NCI-H446 (cell line): Measurements from ENCODE around the gene SSB.
"Not testable (repeated sequence)": the region's sequence is repeated elsewhere in the genome, so short reads cannot be mapped to it uniquely, and the experiment has no call there.

Experiments used
- DNase-seq, 2 experiments: peaks; one replicate each; lab custom pipeline; 2025; lab: John Stamatoyannopoulos, UW

Gene SSB

DNA sequence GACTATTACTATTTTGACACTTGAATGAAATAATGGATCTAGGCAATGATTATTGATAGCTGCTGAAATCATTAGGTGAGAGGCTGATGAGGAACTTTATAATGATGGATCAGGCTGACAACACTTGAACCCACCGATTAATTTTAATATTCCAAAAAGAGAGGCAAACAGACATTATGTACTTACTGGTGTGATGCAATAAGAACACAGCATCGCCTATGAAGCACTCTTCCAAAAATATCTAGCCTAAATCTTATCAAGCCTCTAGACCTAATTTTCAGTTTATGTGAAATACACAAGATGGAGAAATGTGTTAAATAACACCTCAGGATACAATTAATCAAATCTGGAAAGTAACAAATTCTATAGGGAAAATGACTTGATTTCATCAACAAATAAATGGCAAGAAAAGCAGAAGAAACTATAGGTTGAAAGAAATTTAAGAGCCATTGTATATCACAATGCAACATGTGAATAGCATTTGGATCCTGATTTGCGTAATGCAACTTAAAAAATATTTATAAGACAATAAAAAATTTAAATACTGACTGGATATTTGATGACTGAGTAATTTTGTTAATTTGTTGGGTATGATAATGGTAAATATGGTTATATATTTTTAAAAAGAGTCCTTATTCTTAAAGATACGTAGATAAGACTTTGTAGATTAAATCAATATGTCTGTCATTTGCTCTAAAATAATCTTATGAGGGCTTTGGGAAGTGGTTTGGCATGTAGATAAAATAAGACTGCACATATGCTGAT, 17.2 kb upstream of the SSB start:
- no peak for DNase-seq

DNA sequence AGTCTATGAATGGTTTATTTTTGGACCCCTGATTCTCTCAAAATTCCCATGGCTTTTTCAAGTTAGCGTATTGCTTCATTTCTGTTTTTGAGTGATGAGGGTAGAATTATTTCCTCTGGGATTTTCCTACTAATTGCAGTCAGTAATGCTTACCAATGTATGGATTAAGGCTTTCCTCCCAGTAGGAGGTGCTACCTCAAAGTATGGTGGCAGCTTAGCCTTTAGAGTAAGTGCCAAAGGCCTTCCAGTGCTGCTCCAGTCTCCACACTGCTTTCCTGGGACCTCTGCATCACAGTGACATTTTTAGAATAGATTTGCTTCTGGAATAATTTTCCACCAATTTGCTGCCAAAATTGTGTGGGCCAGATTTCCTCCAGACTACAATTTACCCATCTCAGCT, 16.2 kb upstream of the SSB start:
- no peak for DNase-seq

DNA sequence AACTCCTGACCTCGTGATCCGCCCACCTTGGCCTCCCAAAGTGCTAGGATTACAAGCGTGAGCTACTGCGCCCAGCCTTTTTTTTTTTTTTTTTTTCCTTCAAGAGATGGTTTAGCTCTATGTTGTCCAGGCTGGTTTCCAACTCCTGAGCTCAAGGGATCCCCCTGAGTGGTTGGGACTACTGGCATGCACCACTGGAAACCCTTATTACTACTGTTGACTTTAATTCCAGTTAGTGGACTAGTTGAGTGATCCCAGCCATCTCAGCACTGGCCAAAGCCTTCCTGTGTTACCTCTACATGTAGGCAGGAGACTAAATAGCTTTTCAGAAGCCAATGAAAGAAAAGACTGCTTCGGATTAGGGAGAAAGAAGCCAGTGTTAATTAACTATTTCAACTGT, 8.1 kb upstream of the SSB start:
- DNase-seq, result no peak

DNA sequence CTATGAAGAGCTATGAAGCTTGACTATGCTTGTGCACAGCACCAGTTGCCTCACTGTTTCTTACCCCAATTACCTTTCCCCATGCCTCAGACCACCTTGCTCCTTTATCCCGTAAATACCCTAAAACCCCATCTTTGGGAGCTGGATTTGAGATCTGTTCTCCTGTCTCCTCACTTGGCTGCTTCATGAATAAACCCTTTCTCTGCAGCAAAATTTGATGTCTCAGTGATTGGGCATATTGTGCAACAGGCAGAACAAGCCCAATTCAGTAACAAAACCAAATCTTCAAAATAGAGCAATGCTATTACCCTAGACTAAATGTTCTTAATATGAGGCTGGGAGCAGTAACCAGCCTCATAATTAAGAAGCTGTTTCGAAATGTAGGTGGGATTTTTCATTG, 3.5 kb upstream of the SSB start:
- DNase-seq, result no peak

DNA sequence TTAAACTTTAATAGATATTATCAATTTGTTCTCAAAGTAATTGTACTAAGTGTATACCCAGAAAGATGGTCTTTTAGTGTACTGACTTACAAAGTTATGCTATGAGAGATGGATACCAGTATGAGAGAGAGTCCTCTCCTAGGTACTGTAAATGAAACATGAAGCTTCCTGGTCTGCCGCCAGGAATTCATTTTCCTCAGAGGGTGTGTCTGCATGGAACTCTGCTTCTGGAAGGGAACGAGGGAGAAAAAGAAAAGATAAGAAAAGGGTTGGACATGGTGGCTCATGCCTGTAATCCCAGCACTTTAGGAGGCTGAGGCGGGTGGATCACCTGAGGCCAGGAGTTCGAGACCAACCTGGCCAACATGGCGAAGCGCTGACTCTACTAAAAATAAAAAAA, 2.2 kb upstream of the SSB start:
- DNase-seq, result no peak

DNA sequence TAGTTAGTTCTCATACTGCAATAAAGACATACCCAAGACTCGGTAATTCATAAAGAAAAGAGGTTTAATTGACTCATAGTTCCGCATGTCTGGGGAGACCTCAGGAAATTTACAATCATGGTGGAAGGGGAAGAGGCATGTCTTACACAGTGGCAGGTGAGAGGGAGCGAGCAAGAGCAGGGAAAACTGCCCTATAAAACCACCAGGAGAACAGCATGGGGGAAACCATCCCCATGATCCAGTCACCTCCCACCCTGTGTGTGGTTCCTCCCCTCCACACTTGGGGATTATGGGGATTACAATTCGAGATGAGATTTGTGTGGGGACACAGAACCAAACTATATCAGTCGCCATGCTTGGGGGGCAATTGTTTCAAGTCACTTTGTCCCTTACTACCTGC, 1.1 kb upstream of the SSB start:
- no peak for DNase-seq

DNA sequence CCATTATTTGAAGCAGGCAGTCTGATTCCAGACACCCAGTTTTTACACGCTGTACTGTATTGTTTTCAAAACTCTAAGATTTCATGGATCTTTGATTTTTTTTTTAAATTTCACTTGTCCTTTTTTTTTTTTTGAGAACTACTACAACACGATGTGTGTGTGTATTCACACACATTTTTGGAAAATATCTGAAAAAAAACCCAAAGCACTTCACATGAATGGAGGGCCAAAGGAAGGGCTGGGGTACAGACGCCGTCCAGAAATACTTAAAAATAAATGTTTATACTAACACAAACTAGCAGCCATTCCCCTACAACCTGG, 314 bp upstream of the SSB start:
- DNase-seq, result no peak

DNA sequence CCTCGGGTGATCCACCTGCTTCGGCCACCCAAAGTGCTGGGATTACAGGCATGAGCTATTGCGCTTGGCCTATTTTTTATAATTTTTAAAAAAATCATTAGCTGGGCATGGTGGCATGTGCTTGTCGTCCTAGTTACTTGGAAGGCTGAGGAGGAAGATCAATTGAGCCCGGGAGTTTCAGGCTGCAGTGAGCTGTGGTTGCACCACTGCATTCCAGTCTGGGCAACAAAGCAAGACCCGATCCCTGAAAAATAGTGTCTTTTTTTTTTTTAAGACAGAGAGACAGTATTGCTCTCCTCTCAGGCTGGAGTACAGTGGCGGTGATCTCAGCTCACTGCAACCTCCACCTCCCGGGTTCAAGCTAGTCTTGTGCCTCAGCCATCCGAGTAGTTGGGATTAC, 4.8 kb downstream of the SSB start:
- no peak for DNase-seq

DNA sequence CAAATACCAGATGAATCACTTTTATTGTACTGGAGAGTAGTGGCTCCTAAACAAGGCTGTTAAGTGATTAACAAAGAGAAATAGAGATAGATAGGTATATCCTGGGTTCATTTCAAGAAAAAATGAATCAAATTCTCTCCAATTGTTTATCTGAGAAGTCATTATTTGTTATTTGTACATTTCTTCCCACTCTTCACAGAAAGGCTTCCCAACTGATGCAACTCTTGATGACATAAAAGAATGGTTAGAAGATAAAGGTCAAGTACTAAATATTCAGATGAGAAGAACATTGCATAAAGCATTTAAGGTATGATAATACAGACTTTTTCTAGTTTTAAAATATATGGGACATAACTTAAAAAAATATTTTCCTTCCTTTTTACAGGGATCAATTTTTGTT, 7.9 kb downstream of the SSB start:
- DNase-seq, result no peak

DNA sequence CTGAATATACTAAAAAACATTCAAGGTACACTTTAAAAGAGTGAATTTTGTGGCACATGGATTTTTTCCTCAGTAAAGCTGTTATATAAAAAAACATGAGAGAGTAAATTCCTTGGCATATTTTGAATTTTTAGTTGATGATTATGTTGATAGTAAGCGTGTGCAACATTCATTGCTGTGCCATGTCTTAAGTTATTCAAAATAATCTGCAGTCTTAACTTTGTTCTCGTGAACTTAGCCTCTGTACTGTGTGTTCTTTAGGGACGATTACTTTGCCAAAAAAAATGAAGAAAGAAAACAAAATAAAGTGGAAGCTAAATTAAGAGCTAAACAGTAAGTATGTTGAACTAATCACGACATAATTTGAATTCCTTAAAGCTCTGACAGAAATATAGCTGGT, 9.6 kb downstream of the SSB start:
- no peak for DNase-seq

DNA sequence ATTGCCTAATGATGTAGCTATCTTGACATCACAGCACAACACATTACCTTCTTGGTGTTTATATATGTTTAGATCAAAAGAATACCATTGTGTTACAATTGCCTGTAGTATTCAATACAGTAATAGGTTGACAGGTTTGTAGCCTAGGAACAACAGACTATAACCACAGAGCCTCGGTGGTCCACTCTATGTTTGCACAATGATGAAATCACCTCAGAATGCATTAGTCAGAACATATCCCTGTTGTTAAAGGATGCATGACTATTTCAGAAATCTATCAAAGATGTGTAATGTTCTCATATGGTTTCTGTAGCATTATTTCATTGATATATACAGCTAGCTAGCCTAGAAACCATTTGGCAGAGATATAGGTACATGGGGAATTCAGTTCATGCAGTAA, 17.2 kb downstream of the SSB start:
- no peak for DNase-seq

DNA sequence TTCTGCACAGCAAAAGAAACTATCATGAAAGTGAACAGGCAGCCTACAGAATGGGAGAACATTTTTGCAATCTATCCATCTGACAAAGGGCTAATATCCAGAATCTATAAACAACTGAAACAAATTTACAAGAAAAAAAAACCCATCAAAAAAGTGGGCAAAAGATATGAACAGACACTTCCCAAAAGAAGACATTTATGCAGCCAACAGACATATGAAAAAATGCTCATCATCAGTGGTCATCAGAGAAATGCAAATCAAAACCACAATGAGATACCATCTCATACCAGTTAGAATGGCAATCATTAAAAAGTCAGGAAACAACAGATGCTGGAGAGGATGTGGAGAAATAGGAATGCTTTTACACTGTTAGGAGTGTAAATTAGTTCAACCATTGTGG, 18.3 kb downstream of the SSB start:
- DNase-seq, result not testable (repeated sequence)

DNA sequence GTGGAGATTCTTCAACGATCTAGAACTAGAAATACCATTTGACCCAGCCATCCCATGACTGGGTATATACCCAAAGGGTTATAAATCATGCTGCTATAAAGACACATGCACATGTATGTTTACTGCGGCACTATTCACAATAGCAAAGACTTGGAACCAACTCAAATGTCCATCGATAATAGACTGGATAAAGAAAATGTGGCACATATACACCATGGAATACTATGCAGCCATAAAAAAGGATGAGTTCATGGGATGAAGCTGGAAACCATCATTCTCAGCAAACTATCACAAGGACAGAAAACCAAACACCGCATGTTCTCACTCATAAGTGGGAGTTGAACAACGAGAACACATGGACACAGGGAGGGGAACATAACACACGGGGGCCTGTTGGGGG, 18.7 kb downstream of the SSB start:
- DNase-seq, result not testable (repeated sequence)

DNA sequence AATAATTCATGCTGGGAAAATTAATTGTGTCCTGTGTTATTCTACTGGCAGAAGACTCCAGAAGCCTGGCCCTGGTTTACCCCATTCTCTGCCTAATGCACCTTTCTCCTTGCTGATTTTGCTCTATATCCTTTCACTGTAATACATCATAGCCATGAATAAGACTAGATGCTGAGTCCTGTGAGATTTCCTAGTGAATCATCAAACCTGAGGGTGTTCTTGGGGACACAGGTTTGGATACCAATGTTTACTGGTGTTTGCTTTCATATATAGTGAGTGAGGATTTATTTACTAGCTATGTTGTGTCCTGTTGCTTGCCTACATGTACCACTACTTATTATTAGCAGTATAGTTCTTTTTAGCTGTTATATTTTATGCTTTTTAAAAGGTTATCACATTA, 19.6 kb downstream of the SSB start:
- DNase-seq, result no peak

DNA sequence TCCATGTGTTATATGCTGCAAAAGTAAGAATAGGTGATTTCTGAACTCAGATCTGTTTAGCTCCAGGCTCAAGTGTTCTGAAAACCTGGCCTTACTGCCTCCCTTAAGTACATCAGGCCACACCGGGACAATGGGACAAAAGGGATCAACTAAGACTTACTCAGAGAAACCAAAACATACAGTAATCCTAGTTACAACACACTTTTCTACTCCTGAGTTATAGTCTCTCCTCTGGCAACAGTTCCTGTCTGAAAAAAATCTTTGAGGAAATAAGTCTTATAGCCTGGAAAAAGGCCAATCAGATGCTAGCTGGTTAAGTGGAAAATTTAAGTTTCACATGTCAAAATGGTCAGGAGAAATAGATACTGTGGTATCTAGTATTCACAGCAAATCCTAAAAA, 20.4 kb downstream of the SSB start:
- DNase-seq, result no peak

DNA sequence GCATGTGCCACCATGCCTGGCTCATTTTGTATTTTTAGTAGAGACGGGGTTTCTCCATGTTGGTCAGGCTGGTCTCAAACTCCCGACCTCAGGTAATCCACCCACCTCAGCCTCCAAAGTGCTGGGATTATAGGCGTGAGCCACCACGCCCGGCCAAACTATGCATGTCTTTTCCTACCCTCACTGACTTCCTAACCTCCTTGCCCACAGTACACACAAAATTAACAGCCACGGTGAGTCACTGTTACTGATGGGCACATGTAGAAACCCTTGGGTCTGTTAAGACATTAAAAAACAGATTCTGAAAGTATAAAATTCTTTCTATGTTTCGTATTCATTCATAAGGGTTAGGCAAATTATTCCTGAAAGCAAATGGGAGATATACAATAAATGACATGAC, 21.4 kb downstream of the SSB start:
- DNase-seq, result not testable (repeated sequence)

DNA sequence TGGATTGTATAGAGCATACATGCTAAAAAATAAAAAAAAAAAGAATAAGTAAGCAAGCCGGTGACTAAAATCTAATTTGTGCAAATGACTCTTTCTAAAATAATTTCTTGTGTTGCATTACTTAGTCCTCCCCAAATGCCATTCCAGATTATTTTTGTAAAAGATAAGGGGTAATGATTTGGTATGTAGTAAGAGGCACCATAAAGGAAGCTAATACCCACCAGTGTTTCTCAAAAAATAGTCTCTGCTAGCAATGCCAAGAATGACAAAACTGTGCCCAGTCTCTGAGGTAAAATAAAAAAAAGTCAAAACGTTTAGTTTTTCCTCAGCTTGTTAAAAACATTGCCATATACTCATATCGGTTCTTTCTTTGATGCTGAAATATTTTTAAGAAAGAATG, 23.4 kb downstream of the SSB start:
- no peak for DNase-seq

DNA sequence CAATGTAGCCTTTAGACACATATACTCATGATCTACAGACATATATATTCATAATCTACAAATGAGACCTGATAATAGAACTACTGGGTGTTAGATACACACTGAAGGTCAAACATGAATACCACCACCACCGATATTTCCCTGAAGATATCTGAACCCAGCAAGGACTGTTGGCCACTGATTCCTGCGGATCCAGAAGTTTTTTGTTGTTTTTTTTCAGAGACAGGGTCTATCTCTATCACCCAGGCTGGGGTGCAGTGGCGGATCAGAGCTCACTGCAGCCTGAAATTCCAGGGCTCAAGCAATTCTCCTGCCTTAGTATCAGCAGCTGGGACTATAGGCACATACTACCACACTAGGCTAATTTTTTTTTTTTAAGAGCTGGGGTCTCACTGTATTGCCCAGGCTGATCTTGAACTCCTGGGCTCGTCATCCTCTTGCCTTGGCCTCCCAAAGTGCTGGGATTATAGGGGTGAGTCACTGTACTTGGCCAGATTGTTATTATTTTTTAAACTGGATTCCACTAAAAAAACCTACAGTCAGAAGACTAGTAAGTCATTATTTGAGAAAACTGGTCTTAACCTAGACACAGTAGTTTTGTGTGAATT, 24.2 kb downstream of the SSB start:
- DNase-seq, result no peak

DNA sequence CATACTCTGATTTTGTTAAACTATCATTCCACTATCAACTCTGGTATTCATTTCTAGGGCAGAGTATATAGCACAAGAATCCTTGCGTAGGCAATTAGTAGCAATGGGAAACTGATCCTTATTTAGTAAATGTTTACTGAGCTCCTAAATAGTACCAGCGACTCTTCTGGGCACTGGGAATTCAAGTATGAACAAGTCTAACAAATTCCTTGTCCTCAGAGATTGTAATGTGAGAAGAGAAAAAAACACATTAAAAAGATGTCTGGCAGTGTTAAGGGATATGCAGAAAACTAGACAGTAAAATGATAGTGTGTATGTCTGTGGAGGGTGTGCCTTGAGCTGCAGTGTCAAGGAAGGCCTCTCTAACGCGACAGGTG, 25.3 kb downstream of the SSB start:
- no peak for DNase-seq

DNA sequence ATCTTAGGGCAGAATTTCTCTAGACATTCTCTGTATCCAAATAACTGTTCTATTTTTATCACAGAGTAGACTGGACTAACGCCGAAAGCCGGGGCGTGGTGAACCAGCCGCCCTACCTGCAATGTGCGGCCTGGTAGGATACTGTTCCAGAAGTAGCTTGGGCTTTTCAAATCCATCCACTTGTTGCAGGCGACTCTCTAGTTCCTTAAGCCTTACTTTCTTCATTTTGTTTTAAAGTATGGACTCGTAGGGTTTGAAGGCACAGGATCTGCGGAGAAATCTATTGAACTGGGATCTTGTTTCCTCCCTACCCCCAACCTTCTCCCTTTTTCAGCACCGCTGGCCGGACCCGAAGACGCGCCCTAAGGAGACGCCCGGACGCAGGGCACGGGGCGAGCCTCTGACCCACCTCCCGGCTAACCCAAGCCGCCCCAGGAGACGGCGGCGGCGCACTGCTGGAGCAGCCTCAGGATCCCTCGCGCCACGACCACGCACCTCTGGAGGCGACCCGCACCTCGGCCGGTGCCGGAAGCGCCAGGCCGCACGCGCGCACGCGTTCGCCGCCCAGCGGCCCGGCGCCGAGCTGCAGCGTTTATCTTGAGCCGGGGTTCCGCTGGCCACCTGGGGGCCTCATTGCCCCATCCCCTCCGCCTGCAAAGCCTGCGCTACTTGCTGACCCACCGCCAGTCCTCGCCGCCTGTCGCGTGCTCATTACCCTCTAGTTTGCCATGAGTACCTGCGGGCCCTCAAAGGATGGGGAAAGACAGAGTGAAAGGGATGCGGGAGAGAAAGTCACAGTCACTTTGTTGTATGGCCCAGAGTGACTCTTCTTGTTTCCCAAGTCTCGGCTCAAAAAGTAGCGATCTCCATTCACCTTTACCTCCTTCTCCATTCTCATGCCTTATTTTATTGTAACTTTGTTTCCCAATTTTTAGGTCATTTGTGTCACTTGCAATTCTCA, 26.0 kb downstream of the SSB start, which contains the start of gene METTL5:
TSS of gene METTL5 (minus strand) at position 533 of the 961 bp plus-strand sequence. CDS start at position 225, 308 bp downstream.
- DNase-seq, result peak; percentile 49 to 81

DNA sequence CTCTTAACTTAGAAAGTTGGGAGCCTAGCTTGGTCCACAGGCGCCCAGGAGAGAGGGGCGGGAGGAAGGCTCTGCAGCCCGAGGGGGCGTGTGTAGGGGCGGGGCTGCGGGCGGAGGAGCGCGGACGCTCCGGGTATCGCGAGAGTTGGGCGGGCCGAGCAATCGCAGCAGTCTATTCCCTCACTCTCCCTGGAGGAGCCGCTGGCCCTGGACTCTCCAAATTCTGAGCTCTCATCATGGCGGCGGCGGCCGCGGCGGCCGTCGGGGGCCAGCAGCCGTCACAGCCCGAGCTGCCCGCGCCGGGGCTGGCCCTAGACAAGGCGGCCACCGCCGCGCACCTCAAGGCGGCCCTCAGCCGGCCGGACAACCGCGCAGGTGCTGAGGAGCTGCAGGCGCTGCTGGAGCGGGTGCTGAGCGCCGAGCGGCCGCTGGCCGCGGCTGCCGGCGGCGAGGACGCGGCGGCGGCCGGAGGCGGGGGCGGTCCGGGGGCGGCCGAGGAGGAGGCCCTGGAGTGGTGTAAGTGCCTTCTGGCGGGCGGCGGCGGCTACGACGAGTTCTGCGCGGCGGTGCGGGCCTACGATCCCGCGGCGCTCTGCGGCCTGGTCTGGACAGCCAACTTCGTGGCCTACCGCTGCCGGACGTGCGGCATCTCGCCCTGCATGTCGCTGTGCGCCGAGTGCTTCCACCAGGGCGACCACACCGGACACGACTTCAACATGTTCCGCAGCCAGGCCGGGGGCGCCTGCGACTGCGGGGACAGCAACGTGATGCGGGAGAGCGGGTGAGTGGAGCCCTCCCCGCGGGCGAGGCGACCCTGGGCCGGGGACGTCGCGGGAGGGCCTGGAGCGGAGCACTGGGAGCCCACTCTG, 28.8 kb downstream of the SSB start, which contains the start of gene UBR3:
TSS of gene UBR3 (plus strand) at position 183 of the 869 bp plus-strand sequence. CDS start at position 237, 54 bp downstream.
- DNase-seq, result peak; percentile 78 to 95
